NCI-H2107 treated with DMSO at 0.1 percent for 48 hours (cell line): ENCODE data around the gene VWF.
"Not testable (repeated sequence)": the region's sequence is repeated elsewhere in the genome, so short reads cannot be mapped to it uniquely, and the experiment has no call there.

Source experiments
- DNase-seq: peaks from one replicate; lab custom pipeline; 2025; ENCODE audit not compliant: unreplicated experiment; lab: John Stamatoyannopoulos, UW

The VWF gene

DNA sequence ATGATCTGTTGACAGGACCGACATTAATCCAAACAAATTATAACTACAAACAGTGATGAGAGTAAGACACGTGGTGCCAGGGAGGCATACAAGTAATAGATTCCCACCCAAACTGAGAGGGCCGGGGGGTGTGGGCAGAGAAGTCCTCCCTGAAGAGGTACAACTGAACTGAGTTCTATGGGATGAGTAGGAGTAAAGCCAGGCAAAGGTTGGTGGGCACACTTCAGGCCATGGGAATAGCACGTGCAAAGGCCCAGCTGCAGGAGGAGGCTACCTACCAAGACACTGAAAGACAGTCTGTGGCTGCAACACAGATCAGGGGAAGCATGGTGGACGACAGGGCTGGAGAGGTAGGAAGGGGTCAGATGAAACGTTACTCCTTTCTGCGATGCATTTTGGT lies 22.0 kb upstream of the VWF start:
- DNase-seq = no peak

DNA sequence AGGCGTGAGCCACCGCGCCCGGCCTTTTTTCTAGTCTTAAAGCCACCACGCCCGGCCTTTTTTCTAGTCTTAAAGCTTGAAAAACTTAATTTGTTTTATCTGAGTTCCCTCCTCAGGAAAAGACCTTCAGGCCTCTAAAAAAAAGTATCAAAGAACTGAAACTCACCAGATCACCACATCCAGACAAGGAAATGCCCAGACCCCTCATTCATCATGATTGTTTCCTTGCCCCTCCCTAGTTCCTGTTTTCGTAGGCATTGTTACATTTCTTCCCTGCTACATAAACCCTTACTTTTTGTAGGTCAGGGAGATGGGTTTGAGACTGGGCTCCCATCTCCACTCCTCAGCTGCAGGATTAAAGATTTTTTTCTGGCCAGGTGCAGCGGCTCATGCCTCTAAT lies 21.1 kb upstream of the VWF start:
- no peak for DNase-seq

DNA sequence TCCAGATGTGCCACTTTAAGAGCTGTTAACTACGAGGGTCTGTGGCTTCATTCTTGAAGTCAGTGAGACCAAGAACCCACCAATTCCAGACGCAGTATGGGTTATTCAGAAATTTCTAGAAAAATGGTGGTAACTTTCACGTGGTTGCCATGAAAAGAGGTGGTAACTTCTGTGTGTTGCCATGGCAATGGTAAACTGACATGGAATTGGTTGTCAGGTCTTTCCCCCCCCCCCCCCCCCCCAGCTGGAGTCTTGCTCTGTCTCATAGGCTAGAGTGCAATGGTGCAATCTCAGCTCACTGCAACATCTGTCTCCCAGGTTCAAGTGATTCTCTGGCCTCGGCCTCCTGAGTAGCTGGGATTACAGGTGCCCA lies 18.8 kb upstream of the VWF start:
- DNase-seq = no peak

DNA sequence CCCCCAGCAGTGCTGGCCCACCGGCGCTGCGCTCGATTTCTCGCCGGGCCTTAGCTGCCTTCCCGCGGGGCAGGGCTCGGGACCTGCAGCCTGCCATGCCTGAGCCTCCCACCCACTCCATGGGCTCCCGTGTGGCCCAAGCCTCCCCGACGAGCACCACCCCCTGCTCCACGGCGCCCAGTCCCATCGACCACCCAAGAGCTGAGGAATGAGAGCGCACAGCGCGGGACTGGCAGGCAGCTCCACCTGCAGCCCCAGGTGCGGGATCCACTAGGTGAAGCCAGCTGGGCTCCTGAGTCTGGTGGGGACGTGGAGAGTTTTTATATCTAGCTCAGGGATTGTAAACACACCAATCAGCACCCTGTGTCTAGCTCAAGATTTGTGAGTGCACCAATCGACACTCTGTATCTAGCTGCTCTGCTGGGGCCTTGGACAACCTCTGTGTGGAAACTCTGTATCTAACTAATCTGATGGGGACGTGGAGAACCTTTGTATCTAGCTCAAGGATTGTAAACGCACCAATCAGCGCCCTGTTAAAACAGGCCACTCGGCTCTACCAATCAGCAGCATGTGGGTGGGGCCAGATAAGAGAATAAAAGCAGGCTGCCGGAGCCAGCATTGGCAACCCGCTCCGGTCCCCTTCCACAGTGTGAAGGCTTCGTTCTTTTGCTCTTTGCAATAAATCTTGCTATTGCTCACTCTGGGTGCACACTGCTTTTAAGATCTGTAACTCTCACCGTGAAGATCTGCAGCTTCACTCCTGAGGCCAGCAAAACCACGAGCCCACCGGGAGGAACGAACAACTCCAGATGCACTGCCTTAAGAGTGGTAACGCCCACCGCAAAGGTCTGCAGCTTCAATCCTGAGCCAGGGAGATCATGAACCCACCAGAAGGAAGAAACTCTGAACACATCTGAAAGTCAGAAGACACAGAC lies 18.2 kb upstream of the VWF start:
- DNase-seq = not testable (repeated sequence)

DNA sequence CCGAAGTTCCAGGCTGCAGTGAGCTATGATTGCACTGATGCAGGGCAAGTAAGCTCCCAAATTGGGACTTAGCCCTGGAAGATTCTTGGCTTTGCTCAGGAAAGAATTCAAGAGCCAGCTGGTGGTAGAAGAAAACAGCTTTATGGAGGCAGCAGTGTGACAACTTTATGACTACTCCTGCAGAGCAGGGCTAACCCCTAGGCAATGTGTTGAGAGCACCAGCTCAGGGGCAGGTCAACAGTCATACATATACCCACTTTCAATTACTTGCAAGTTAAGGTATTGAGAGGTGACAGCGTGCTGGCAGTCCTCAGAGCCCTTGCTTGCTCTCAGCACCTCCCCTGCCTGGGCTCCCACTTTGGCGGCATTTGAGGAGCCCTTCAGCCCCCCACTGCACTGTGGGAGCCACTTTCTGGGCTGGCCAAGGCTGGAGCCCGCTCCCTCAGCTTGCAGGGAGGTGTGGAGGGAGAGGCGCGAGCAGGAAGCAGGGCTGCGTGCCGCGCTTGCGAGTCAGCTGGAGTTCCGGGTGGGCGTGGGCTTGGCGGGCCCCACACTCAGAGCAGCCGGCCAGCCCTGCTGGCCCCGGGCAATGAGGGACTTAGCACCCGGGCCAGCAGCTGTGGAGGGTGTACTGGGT lies 17.4 kb upstream of the VWF start:
- not testable (repeated sequence) for DNase-seq

DNA sequence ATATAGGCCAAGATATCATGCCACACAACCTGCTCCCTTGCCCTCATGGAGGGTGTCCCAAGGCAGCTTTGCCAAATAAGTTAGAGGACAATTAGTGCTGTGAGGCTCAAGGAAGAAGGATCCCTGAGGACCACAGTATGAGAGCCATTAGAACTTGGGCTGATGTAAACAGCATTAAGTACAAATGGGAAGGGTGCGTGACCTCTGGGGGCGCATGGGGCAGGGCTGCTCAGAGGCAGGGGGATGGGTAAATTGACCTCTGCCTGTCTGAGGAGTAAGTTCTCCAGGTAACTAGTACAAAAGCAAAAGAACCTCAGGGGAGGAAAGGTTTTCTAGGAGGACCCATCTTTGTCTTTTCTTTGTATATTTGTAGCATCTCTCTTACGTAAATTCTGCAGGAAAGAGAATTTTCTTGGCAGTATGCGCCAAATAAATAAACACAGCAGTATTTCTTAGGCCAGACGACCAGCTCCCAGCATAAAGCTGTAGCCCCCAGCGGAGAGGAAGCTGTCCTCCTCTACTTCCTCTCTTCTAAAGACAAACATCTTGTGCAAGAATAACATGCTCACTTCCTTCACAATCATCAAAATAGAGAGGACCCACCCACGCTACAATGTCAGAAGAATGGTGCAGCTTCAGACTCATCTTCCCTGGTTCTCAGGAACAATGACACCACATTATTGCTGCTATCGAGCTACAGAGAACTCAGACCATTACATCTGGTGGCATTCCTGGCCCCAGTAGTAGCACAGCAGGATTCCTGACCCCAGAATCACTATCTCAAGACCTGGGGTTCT lies 16.4 kb upstream of the VWF start:
- no peak for DNase-seq

DNA sequence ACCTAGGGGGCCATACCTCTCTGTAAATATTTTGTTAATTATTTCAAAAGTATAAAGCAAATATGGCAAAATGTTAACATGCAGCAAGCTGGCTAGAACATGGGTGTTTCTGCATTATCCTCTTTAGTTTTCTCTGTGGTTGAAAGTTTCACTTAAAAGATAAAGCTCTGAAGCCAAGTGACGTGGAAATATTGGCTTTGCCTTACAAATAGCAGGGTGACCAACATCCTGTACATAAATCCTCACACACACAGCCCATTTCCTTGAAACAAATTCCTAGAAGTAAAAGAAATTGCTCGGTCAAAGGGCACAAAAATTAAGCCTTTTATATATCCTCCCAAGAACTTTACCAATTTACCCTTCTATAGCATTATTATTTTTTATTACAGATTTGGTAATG lies 10.6 kb upstream of the VWF start:
- DNase-seq = no peak

DNA sequence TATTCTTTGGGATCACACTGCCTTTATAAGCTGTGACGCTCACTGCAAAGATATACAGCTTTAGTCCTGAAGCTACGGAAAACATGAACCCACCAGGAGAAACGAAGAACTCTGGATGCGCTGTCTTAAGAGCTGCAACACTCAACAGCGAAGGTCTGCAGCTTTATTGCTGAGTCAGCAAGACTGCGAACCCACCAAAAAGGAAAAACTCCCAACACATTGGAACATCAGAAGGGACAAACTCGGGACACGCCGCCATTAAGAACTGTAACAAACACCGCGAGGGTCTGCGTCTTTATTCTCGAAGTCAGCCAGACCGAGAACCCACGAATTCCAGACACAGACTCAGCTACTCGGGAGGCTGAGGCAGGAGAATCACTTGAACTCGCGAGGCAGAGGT lies 9.2 kb upstream of the VWF start:
- DNase-seq = no peak

DNA sequence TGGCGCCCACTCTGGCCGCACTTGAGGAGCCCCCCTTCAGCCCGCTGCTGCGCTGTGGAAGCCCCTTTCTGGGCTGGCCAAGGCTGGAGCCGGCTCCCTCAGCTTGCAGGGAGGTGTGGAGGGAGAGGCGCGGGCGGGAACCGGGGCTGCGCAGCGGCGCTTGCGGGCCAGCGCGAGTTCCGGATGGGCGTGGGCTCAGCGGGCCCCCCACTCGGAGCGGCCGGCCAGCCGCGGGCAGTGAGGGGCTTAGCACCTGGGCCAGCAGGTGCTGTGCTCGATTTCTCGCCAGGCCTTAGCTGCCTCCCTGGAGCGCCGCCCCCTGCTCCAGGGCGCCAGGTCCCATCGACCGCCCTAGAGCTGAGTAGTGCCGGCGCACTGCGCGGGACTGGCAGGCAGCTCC lies 8.0 kb upstream of the VWF start:
- DNase-seq = no peak

DNA sequence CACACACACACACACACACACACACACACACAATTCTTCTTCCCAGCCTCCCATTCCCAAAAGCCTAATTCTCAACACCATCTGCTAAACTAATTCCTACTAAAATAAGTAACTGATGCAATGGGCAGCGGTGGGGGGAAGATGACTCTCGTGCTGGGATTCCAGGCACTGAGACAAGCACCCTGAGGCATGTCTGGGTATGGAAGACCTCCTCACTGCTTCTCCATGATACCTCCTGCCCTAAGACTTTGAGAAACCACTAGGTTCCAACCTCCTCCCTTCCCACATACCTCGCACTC lies 789 bp upstream of the VWF start:
- DNase-seq = no peak

DNA sequence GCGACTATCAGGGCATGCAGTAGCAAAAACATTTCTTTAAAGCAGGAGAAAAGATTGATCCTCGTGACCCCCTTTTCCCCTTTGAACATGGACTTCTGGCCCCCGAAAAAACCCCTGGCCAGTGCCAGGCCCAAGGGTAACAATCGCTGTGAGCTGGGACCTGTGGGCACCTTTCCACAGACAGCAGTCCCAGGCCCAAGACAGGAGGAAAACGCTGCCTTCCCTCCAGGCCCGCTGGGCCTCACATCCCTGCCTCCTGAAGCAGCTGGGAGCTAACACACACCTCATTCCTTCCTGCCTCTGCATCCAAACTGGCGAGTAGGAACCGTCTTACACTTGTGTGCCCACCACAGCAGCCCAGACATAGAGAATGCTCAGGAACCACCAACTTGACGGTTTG lies 1.2 kb downstream of the VWF start:
- no peak for DNase-seq

DNA sequence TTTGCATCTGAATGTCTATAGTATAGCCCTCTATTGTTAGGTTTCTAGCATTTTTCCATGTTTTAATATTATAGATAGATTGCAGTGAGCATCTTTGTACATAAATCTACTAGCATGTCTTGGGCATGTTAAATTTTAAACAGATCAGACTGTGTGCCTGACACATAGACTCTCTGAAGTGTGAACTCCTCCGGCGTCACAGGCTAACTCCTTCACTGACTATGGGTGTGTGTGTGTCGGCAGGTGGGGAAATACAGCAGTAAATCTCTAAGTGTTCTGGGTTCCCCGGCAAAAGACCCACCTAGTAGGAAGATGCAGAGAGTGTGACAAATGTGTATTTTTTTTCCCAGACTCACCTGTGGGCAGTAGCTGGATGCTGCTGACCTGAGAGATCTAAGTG lies 2.3 kb downstream of the VWF start:
- DNase-seq = no peak

DNA sequence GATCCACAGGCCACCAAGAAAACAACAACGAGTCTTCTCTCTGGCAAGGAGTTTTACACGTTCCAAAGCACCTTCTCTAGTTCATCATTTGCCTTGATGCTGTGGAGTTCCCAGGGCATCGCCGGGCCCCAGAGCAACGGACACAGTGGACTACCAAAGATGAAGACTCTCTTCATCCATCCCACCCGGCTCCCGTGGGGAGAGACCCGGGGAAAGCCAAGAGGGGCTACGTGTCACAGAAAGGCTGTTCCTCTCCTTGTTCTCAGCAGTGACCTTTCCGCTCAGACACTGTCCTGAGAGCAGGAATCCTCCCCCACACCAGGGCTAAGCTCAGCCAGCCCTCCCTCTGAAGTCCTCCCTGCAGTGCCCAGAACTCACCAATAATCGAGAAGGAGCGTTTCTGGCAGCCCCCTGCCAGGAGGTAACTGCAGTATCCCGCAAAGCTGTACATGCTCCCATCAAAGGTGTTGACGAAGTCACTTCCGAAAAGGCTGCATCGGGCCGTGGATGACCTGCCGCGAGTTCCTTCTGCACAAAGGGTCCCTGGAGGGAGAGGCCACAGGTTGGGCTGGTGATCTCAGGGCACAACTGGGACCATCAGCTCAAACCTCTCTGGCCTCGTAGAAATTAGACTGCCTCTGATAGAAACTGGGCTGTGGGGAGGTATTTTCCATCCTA lies 3.5 kb downstream of the VWF start:
- no peak for DNase-seq

DNA sequence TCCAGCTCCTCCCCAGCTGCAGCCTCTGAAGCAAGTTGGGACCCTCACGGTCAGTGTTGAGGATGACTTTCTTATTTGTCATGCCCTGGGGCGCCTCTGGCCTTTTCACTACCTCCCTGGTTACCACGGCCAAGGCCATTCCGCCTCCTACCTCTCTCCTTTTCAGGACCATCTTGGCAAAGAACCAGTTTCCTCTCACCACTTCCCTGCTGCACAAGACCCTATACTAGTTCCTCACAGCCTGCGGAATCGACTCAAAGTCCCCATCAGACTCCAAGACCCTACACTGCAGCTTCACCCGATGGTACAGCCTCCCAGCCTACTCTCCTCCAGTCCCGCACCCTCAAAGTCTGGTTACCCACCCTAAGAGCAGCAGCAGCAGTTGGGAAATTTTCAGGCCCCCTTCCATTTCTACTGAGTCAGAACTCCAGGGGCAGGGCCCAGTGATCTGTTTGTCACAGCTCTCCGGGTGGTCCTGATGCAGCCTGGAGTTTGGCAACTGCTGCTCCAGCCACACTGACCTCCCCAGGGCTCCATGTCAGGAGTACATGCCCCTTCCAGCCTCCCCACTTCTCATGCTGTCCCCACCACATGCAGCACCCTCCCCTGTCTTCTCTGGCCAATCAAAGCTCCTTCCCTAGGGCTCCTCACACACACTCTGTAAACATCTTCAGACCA lies 5.4 kb downstream of the VWF start:
- DNase-seq = no peak

DNA sequence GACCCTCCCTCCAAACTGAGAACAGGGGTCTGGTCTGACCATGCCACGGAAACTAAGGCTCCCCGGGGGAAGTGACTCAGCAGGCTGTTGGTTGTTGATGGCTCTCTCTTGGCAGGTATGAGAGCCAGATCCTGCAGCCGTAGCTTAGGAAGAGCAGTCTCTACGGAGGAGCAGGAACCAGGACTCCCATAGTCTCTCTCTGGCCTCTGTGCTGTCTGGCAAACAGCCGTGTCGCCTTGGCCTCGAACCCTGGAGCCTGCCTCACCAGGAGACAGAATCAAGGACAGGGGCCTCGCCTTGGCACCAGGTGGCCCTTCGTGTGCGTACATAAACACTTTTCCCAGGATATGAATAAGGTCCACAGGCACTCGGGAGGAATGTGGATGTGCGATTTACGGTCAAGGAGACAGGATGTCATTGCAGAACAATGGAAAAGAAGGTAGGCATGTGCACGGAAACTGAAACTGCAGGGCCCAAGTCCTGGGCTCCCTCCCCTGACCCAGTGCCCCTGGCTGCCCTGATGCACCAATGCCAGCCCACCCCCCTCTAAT lies 7.9 kb downstream of the VWF start:
- no peak for DNase-seq

DNA sequence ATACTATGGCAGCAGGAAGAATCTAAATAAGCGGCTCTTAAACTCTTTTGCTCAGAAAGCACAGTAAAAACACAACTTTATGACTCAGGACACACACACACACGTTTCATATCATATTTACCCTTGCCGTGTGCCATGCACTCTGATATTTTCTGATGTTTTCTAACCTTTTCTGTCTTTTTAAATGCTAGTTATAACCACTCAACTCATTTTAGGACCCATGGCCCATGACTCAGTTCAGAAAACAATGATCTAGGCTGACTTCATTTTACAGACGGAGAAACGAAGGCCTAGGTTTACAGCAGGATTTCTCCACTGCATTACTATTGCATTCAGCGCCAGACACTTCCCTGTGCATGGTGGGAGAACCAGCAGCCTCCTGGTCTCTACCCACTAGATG lies 9.1 kb downstream of the VWF start:
- DNase-seq = no peak

DNA sequence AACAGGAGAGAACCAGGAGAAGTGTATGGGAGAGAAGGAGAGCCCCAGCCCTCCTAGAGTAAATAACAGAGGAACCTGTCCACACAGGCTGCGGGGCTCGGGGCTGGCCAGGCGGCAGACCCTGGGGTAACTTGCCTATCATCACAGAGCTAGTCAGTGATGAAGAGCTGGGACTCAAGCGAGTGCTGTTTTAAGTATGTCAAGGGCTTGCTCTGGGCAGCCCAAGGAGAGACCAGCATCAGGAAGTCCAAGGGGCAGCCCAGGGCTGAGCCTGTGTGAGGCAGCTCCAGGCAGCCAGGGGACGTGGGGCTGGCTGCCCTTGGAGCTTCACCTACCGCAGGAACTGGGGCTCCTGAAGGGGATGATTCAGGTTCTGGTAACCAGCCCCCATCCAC lies 10.0 kb downstream of the VWF start:
- no peak for DNase-seq

DNA sequence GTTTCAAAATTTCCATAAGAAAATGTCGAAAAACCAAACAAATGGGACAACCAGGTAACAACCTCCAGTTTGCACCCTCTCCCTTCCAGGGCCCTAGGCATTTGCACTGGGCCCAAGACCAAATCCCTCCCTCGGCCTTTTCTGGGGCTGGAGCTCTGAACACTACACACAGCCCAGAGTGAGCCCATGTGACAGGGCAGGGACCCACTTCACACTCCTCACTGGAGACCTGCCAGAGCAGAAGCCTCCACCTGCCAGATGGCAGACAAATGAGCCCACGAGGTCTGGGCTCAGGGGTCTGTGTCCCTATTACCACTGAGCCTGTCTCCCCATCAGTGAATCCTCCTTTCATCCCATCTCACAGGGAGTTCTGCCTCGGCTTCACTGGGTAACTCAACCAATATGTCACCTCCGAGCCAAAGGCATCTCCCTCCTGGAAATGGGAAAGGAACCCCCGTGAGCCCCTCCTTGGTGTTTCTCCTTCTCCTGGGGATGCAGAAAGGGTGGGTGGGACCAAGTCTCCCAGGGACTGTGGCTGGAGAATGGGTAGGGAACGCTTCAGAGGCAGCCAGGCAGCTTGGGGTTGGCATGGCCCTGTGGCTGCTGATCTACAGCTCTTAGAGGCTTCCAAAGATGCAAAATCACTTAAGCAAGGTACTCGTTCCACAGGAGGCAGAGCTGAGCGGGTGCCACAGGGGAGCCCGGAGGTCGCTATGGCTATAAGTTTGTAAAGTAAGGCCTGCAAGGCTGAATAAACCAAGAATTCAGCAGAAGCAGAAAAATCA lies 10.6 kb downstream of the VWF start:
- DNase-seq = no peak

DNA sequence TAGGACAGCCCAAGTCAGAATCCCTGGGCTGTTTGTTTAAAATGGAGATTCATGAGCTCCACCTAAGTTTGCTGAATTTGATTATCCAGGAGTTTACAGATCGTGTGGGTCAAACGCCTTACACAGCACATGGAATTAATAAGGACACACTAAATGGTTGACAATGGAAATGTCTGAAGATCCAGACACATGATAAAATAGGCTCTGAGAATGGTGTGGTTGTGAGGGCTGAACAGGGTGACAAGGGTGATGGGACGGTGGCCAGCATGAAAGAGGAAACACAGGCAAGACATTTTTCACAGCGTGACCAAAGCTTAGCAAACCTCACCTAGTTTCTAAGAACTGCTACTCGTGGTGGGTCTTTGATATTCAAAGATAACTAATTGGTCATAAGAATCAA lies 12.5 kb downstream of the VWF start:
- DNase-seq = no peak

DNA sequence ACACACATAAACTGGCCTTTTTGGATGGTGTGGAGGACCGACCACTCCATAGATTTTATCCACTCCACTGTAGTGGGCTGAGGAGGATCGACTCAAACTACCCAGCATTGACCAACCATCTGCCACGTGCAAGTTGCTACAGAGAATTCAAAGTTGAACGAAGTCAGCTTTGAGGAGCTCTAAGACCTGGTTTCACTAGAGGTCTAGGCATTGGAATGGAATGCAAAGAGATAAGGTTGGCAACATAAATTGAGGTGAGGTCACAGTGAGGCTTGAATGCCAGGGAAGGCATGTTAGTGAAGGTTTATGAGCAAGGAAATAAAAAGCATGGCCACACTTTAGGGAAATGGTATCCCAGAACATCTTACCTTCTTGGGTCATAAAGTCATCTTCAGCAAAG lies 14.5 kb downstream of the VWF start:
- DNase-seq = no peak
